Right cardiac atrium (tissue), 5 donors: ENCODE data around the gene STON2. TPM values are rescaled to one million over a fixed set of nuclear protein-coding genes. Genes with fewer than 3 reads are reported as not detected.

ENCODE experiments used
- ATAC-seq, 2 donors: fragments of 200-7000 bp; cut with Tn5 transposase; one replicate each; pipeline versions ENCODE4 v1.8.0 to v1.9.1; 2020; ENCODE audit warnings: moderate library complexity in 2 of 2, mild to moderate bottlenecking in 1 of 2
- DNase-seq, 3 donors: peaks; one replicate each; pipeline ENCODE4 v3.0.0-alpha.2; 2020
- H3K27ac ChIP-seq: one replicate; pipeline ENCODE4 v1.5.1; 2013; ENCODE audit warnings: mild to moderate bottlenecking, low read length, control low read depth, moderate library complexity
- H3K27me3 ChIP-seq: one replicate; pipeline ENCODE4 v1.6.1; 2013; ENCODE audit not compliant: control insufficient read depth, insufficient read depth
- H3K4me1 ChIP-seq: one replicate; pipeline ENCODE4 v1.6.1; 2013; ENCODE audit warnings: low read length; ENCODE audit not compliant: control insufficient read depth, insufficient read depth
- H3K4me3 ChIP-seq: one replicate; pipeline ENCODE4 v1.5.1; 2013; ENCODE audit warnings: low read length, control low read depth
- H3K9me3 ChIP-seq: one replicate; pipeline ENCODE4 v1.6.1; 2013; ENCODE audit warnings: low read length; ENCODE audit not compliant: control insufficient read depth
- WGBS: extraction: QIAGEN DNeasy Blood & Tissue Kit; methylation state at CpG from one replicate; pipeline ENCODE4 v1.1.7; 2013; 5-methylcytosine and 5-hydroxymethylcytosine counted together
- intact Hi-C, 4 donors: fragments of 100-400 bp; cut with DNase I; formaldehyde crosslinking; loops; one replicate each; pipeline versions ENCODE4 v1.11.0 to v1.14.0; 2022 to 2023
- polyA plus RNA-seq: library from polyadenylated mRNA; stranded (reverse); fragments of 200-250 nt; gene quantifications from one replicate; pipeline ENCODE4 v1.2.3, GENCODE V29; 2013
- total RNA-seq, 4 donors: library from RNA; stranded (reverse); fragmentation: NEBNext Ultra II Directional; extraction: Animal tissue kit (Norgen Biotek cat#: 25700); gene quantifications; one replicate each; pipeline ENCODE4 v1.2.1, GENCODE V29; 2021
- donor health status: healthy with polysubstance abuse.
- donor health status: DM: no; HTN: yes; CAD: no.
- donor health status: DM: no; HTN: no; CAD: no.
- donor health status: DM: no; HTN: yes; CAD: no; lungs with severe emphysema.
- donor health status: DM: yes; HTN: yes; CAD: no.

STON2 gene
- total and polyA plus RNA-seq, 5 donors = 2.0 to 20.1 (median 9.0) TPM

DNA sequence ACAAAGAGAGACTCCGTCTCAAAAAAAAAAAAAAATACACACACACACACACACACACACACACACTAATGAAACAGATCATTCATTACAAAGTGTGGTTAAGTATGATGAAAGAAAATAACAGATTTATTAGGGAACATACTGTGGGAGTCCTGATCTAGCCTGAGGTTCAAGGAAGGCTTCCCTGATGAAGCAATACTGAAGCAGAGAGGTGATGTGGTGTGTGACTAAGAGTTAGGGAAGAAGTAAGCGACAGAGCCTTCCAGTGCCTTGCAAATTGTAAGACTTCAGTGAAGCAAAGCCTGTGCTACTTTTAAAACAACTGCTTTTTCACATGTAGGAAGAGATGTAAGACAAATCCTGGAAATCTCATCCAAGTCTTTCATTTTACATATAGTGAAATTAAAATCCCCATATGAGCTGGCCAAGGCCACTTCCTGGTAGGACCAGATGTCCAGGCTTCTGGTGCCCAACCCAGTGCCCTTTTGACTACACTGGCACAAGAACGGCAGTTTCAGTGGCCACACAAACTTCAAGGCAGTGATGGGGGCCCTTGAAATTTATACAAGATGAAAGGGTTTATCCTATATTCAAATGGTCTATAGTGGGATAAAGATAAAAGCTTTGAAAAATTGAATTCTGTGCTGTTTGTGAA lies 86.2 kb downstream of the STON2 start:
- H3K4me3 ChIP-seq = no peak overlapping the region
- H3K9me3 ChIP-seq = no peaks in the 10 kb centered on the region
- no peak for DNase-seq
- H3K27ac ChIP-seq = no peak overlapping the region
- no peaks in the 10 kb centered on the region for H3K27me3 ChIP-seq
- 78% methylated on average over 3 of the region's 3 CpGs for WGBS
- ATAC-seq = no peak
- peaks cover 2% of the 10 kb centered on the region for H3K4me1 ChIP-seq
- intact Hi-C loops = no loop called here

DNA sequence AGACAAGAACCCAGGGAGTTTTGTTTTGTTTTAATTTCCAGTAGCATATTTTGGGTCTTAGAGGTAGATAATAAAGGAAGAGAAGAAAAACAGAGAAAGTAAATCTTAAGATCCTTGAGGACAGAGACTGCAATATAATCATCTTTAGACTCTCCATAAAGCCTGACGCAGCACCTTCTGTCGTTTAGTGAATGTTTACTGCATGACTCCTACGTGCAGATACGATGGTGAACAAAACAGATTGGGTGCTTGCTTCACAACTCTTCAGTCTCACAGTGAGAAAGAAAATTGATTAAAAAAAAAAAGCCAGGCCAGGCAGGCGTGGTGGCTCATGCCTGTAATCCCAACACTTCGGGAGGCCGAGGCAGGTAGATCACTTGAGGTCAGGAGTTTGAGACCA lies 86.9 kb downstream of the STON2 start:
- WGBS = 79% methylated on average over 7 of the region's 7 CpGs
- DNase-seq = no peak
- Histone ChIP-seq H3K9me3 (no peaks in the 10 kb centered on the region), H3K27me3 (no peaks in the 10 kb centered on the region), H3K4me3 (no peak overlapping the region), H3K27ac (no peak overlapping the region), H3K4me1 (peaks cover 2% of the 10 kb centered on the region)
- intact Hi-C loops = no loop called here
- no peak for ATAC-seq

DNA sequence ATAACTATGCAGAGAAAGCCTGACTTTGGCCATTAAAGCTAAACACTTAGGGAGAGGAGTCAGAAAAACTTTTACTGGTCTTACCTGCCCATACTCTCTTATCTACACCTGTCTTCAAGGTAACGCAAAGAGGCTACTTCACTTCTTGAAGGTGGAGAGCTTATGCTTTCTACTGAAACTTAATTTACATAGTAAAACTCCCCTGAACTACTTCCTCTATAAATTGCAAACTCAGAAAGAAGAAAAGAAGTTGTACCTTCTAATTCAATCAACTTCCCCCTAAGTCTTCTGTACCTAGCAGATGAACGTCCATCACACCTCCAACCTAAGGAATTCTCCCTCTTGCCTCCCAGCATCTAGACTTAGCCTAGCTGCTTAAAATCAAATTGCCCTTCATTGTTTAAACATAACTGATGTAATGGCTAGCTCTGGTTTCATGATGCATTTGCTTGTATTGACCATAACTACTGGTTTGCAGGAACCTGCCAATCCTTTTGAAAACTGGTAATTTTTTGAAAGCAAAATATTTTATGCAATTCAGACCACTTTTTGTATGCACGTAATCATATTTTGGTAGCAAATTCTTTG lies 87.7 kb downstream of the STON2 start:
- H3K4me3 ChIP-seq = no peak overlapping the region
- H3K27ac ChIP-seq = no peak overlapping the region
- H3K27me3 ChIP-seq = no peaks in the 10 kb centered on the region
- intact Hi-C loops = no loop called here
- 81% methylated on average over 3 of the region's 3 CpGs for WGBS
- no peak for ATAC-seq
- peaks cover 2% of the 10 kb centered on the region for H3K4me1 ChIP-seq
- H3K9me3 ChIP-seq = no peaks in the 10 kb centered on the region
- no peak for DNase-seq

DNA sequence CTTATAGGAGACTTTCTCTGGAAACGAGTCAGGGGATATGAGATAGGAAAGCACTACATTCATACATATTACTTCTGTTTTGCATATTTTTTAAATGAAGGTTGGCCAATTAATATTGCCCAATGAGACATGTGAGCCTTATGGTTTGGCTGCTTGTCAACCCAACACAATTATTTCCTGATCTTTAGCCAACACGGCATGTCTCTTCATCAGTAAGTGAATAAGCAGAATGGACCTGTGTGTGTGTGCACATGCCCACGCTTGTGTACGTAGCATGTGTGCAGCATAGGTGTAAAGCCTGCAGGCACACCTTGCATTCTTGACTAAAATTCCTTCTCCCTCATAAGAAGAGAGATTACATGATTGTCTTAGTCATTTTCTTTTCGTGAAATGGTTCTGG lies 88.3 kb downstream of the STON2 start:
- Histone ChIP-seq H3K4me3 (no peak overlapping the region), H3K27ac (no peak overlapping the region), H3K4me1 (peaks cover 2% of the 10 kb centered on the region), H3K27me3 (no peaks in the 10 kb centered on the region), H3K9me3 (no peaks in the 10 kb centered on the region)
- ATAC-seq = no peak
- intact Hi-C loops = no loop called here
- WGBS = 52% methylated on average over 5 of the region's 5 CpGs
- DNase-seq = no peak

- Histone ChIP-seq H3K27me3 (no peaks in the 10 kb centered on the region), H3K9me3 (no peaks in the 10 kb centered on the region), H3K4me1 (peaks cover 2% of the 10 kb centered on the region), H3K4me3 (no peak overlapping the region), H3K27ac (no peak overlapping the region)
- no peak for DNase-seq
- ATAC-seq = peak; percentile 52 to 55
- 21% methylated on average over 3 of the region's 3 CpGs for WGBS
- intact Hi-C loops = no loop called here
These were observed 89.0 kb downstream of the STON2 start for GRCh38 chr14:81311141-81311540.

GRCh38 chr14:81310606-81311005 lies 89.5 kb downstream of the STON2 start:
- Histone ChIP-seq H3K27ac (no peak overlapping the region), H3K27me3 (no peaks in the 10 kb centered on the region), H3K4me3 (no peak overlapping the region), H3K4me1 (peaks cover 2% of the 10 kb centered on the region), H3K9me3 (no peaks in the 10 kb centered on the region)
- 51% methylated on average over 4 of the region's 4 CpGs for WGBS
- ATAC-seq (no peak), DNase-seq (no peak)
- intact Hi-C loops = no loop called here

DNA sequence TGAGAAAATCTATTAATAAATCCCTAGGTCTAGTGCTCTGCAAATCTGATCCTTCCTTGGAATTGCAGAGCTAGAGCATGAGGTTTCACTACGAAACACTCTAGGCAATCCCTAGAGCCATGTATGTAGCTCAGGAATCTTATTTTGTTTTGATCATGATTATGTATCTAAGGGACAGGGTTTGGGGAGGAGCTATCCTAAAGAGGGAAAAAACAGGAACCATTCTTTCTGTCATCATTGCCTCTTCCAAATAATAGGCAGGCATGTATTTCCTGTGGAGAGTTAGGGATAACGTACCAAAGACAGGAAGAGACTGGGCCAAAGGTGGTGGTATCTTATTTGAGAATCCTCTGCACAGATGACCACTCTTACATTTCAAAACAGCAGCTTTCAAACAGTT lies 90.6 kb downstream of the STON2 start:
- Histone ChIP-seq H3K27me3 (no peaks in the 10 kb centered on the region), H3K9me3 (no peaks in the 10 kb centered on the region), H3K4me1 (peaks cover 2% of the 10 kb centered on the region), H3K27ac (no peak overlapping the region), H3K4me3 (no peak overlapping the region)
- ATAC-seq (no peak), DNase-seq (no peak)
- WGBS = 73% methylated on average over 2 of the region's 2 CpGs
- intact Hi-C loops = no loop called here

DNA sequence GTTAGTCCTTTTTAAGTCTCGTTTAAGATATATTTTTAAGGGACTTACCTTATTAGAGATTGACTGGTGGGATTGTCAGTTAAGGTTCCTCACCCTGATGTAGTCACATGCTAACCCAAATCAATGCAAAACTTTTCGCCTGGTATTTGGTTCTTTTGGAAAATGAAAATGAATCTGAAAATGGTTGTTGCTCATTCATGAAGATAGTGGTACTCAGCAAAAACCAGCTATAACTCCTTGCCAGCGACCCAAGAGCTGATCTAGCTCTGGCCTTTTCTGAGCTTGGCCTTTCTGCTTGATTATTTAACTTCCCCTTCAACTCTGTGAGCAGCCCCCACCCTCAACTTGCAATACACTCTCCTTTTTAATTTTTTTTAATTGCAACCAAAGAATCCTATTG lies 94.4 kb downstream of the STON2 start:
- no peaks in the 10 kb centered on the region for H3K27me3 ChIP-seq
- intact Hi-C loops = no loop called here
- ATAC-seq = no peak
- DNase-seq = no peak
- 76% methylated on average over 3 of the region's 3 CpGs for WGBS
- no peaks in the 10 kb centered on the region for H3K9me3 ChIP-seq
- H3K27ac ChIP-seq = no peak overlapping the region
- no peaks in the 10 kb centered on the region for H3K4me1 ChIP-seq
- no peak overlapping the region for H3K4me3 ChIP-seq

DNA sequence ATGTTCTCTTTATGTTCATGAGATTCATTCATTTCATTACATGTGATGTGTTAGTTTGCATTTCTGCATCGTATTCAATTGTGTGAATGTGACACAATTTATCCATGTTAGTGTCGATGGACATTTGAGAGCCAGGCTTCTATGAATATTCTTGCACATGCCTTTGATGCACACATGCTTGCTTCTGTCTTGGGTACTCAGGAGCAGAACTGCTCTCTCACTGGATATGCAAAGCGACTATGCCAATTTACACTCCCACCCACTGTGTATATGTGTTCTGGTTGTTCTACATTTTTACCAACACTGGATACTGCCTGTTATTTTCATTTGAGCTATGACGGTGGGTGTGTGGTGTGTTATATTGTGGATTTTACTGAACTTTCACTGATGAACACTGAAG lies 95.1 kb downstream of the STON2 start:
- whole genome bisulfite sequencing = 93% methylated on average over 4 of the region's 4 CpGs
- ATAC-seq (no peak), DNase-seq (no peak)
- Histone ChIP-seq H3K9me3 (no peaks in the 10 kb centered on the region), H3K4me1 (no peaks in the 10 kb centered on the region), H3K27ac (no peak overlapping the region), H3K27me3 (no peaks in the 10 kb centered on the region), H3K4me3 (no peak overlapping the region)
- intact Hi-C loops = no loop called here

DNA sequence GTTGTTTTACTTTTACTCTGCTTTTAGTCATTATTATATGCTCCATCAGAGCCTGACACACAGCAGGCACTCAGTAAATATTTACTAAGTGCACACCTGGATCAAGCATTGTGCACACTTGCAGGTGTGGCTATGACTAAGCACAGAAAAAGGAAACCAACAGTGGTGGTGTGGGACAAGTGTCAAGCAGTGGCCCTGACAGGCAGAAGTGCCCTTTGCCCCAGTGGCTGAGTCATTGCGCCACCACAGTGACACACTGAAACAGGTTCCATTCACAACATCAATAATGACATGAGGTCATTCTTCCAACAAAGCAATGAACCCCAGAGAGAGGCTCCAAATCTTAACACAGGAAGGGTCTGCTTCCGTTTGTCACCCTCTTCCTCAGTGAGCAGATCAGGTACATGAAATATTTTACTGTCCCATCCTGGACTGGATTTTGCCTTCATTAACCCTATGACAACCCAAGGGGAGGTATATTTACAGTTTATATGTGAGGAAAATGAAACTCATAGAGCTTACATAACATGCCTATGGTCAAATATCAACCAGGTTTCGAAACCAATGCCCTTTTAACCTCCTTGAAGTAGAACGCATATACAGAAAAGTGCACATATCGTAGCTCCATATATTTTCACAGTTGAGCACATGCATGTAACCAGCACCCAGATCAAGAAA lies 96.7 kb downstream of the STON2 start:
- Histone ChIP-seq H3K9me3 (no peaks in the 10 kb centered on the region), H3K27ac (no peak overlapping the region), H3K27me3 (no peaks in the 10 kb centered on the region), H3K4me1 (no peaks in the 10 kb centered on the region), H3K4me3 (no peak overlapping the region)
- intact Hi-C loops = no loop called here
- DNase-seq (no peak), ATAC-seq (peak; percentile 34 to 43)
- WGBS = 72% methylated on average over 5 of the region's 5 CpGs

DNA sequence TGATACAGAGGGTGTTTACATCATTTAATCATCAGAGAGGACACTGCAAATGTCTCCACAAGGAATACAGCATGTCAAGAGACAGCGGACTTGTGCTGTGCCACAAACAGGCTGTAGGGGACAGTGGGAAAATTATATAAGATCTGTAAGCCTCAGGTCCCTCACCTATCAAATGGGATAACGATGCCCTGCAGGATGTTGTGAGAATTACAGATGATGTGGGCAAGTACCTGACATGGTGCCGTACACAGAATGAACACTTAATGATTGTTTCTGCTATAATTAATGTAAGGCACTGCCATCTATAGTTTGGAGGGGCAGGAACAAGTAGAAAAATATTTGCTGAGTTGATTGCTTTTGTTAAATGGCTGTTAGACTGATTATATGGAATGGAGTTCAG lies 97.5 kb downstream of the STON2 start:
- no peak overlapping the region for H3K4me3 ChIP-seq
- no peaks in the 10 kb centered on the region for H3K9me3 ChIP-seq
- no peaks in the 10 kb centered on the region for H3K27me3 ChIP-seq
- ATAC-seq = no peak
- intact Hi-C loops = no loop called here
- 92% methylated on average over 3 of the region's 3 CpGs for WGBS
- DNase-seq = no peak
- no peaks in the 10 kb centered on the region for H3K4me1 ChIP-seq
- no peak overlapping the region for H3K27ac ChIP-seq
